Measurements from ENCODE around the gene AP3B1. TPM values are rescaled to one million over a fixed set of nuclear protein-coding genes. Genes with fewer than 3 reads are reported as not detected.
A peak's percentile ranks its signal among the peaks of the same experiment; 100 is the strongest.

The AP3B1 gene
- total RNA-seq, 1 experiment from 2014 or later: 45.3 TPM

DNA sequence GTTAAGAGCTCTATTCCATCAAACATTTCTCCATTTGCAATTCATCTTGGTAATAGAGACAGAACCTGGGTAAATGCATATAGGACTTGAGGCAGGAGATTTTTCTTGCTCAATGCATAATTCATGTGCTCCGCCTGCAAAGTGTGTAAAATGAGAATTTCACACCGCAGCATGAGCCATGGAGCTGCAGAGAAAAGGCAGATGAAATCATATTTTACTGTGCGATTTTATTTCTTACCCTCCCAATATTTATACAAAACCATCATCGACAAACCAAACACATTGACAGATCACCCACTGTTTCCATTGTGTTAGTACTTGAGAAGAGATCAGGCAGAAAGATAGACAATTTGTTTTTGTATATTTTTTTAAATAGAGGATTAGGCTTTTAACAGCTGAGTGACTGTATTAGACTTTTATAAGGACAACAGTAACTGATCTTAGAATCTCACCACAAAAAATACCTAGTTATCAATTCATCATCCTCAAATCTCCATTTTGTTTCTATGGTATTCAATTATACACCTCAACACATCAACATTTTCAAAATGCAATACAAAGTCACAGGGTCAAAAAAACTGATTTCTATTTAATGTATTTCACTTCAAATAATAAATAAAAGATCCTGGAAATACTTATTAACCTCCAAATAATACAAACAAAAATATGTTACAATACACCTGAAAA is 191.1 kb downstream of the AP3B1 start:
- H3K9me3 ChIP-seq (ENCODE audit: low read depth, low read length, poor library complexity, severe bottlenecking): no peaks in the 10 kb centered on the region
- no TSS peak for BruUV-seq (replicated peaks)
- CTCF ChIA-PET: no interaction called here
- no peak overlapping the region for H3K4me3 ChIP-seq (ENCODE audit: low read depth, low read length, poor library complexity, severe bottlenecking)
- H3K36me3 ChIP-seq (ENCODE audit: insufficient read depth, low read length, poor library complexity, severe bottlenecking): no peaks in the 10 kb centered on the region
- H3K27me3 ChIP-seq (replicated peaks; ENCODE audit: insufficient read depth, low read depth, low read length, poor library complexity): no peaks in the 10 kb centered on the region
- peaks cover 7% of the 10 kb centered on the region for H3K4me1 ChIP-seq (ENCODE audit: insufficient read depth, low read length, poor library complexity, severe bottlenecking)
- no peak overlapping the region for H3K27ac ChIP-seq (ENCODE audit: low read depth, low read length, poor library complexity, severe bottlenecking)
- POLR2A ChIA-PET (ENCODE audit: low non-redundant PET): no interaction called here
- TF ChIP-seq, protein P1, sequence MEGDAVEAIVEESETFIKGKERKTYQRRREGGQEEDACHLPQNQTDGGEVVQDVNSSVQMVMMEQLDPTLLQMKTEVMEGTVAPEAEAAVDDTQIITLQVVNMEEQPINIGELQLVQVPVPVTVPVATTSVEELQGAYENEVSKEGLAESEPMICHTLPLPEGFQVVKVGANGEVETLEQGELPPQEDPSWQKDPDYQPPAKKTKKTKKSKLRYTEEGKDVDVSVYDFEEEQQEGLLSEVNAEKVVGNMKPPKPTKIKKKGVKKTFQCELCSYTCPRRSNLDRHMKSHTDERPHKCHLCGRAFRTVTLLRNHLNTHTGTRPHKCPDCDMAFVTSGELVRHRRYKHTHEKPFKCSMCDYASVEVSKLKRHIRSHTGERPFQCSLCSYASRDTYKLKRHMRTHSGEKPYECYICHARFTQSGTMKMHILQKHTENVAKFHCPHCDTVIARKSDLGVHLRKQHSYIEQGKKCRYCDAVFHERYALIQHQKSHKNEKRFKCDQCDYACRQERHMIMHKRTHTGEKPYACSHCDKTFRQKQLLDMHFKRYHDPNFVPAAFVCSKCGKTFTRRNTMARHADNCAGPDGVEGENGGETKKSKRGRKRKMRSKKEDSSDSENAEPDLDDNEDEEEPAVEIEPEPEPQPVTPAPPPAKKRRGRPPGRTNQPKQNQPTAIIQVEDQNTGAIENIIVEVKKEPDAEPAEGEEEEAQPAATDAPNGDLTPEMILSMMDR (conservative IDR thresholded peaks at IDR 0.05; ENCODE audit: low read depth, low read length): no peak
- TF ChIP-seq EZH2 (IDR thresholded peaks at IDR 0.05; ENCODE audit: borderline replicate concordance, low read depth, low read length, poor library complexity, severe bottlenecking): no peak
- peak; percentile 43 for DNase-seq (ENCODE audit: low spot score)
- intact Hi-C loops (cut with micrococcal nuclease; ENCODE audit: unreplicated experiment): no loop called here

DNA sequence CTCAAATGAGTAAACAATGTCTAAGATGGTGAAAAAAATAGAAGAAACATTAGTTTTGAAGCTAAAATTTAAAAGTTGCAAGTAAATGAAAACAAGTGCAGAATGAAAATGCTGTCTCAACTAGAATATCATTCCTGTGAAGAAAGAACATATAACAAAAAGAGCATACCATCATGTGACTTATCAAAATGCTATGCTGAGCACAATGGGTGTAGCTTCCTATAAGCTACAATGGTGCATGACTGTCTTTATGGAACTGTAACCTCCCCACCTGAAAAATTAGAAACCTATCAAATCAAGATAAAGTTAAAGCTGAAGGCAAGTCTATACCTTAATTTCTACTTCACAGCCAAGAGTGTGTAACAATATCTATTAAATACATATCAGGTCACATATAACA is 192.0 kb downstream of the AP3B1 start:
- no peak for DNase-seq (ENCODE audit: low spot score)
- Histone ChIP-seq H3K36me3 (ENCODE audit: insufficient read depth, low read length, poor library complexity, severe bottlenecking) (no peaks in the 10 kb centered on the region), H3K4me3 (ENCODE audit: low read depth, low read length, poor library complexity, severe bottlenecking) (no peak overlapping the region), H3K27ac (ENCODE audit: low read depth, low read length, poor library complexity, severe bottlenecking) (no peak overlapping the region), H3K9me3 (ENCODE audit: low read depth, low read length, poor library complexity, severe bottlenecking) (no peaks in the 10 kb centered on the region), H3K27me3 (replicated peaks; ENCODE audit: insufficient read depth, low read depth, low read length, poor library complexity) (no peaks in the 10 kb centered on the region), H3K4me1 (ENCODE audit: insufficient read depth, low read length, poor library complexity, severe bottlenecking) (peaks cover 7% of the 10 kb centered on the region)
- ChIA-PET POLR2A (ENCODE audit: low non-redundant PET) (no interaction called here), CTCF (no interaction called here)
- intact Hi-C loops (cut with micrococcal nuclease; ENCODE audit: unreplicated experiment): no loop called here
- BruUV-seq (replicated peaks): no TSS peak
- TF ChIP-seq EZH2 (IDR thresholded peaks at IDR 0.05; ENCODE audit: borderline replicate concordance, low read depth, low read length, poor library complexity, severe bottlenecking): no peak
- TF ChIP-seq, protein P1 (conservative IDR thresholded peaks at IDR 0.05; ENCODE audit: low read depth, low read length): no peak

DNA sequence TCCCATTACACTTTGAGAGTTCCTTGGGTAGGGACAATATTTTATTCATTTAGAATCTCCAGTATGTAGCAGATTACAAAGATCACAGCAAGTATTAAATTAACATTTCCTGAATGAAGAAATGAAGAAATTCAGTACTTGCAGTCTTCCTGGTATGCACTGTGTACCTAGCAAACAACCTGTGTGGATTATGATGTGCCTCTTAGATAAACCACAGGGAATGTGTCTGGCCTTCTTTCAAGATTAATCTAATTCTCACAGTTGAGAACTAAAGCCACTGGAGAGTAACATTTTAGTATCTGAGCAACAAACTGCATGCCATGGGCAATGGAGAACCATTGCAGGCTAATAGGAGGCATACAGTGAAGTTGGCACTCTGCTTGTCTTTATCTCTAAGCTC is 199.4 kb downstream of the AP3B1 start:
- H3K27ac ChIP-seq (ENCODE audit: low read depth, low read length, poor library complexity, severe bottlenecking): no peak overlapping the region
- ChIA-PET CTCF (no interaction called here), POLR2A (ENCODE audit: low non-redundant PET) (no interaction called here)
- intact Hi-C loops (cut with micrococcal nuclease; ENCODE audit: unreplicated experiment): no loop called here
- H3K9me3 ChIP-seq (ENCODE audit: low read depth, low read length, poor library complexity, severe bottlenecking): no peaks in the 10 kb centered on the region
- H3K4me3 ChIP-seq (ENCODE audit: low read depth, low read length, poor library complexity, severe bottlenecking): no peak overlapping the region
- H3K4me1 ChIP-seq (ENCODE audit: insufficient read depth, low read length, poor library complexity, severe bottlenecking): no peaks in the 10 kb centered on the region
- TF ChIP-seq EZH2 (IDR thresholded peaks at IDR 0.05; ENCODE audit: borderline replicate concordance, low read depth, low read length, poor library complexity, severe bottlenecking): no peak
- TF ChIP-seq, protein P1 (conservative IDR thresholded peaks at IDR 0.05; ENCODE audit: low read depth, low read length): no peak
- no peaks in the 10 kb centered on the region for H3K36me3 ChIP-seq (ENCODE audit: insufficient read depth, low read length, poor library complexity, severe bottlenecking)
- DNase-seq (ENCODE audit: low spot score): no peak
- no peaks in the 10 kb centered on the region for H3K27me3 ChIP-seq (replicated peaks; ENCODE audit: insufficient read depth, low read depth, low read length, poor library complexity)
- BruUV-seq (replicated peaks): no TSS peak
